ENCODE data around the gene IGHMBP2. TPM values are rescaled to one million over a fixed set of nuclear protein-coding genes. Genes with fewer than 3 reads are reported as not detected.

The IGHMBP2 gene
- total RNA-seq, 1 experiment from 2014 or later, result 19.3 TPM

- Histone ChIP-seq H3K9me3 (ENCODE audit: control insufficient read depth in 1 of 2, insufficient read depth in 1 of 2, low read depth in 1 of 2, low read length in 2 of 2) (no peaks in the 10 kb centered on the region), H3K4me3 (replicated peaks in 1 of 2; ENCODE audit: low read depth in 1 of 2, low read length in 2 of 2) (no peak overlapping the region), H3K9ac (ENCODE audit: low read length) (no peak overlapping the region), H3K27me3 (ENCODE audit: insufficient read depth, low read length) (no peaks in the 10 kb centered on the region), H3K4me2 (ENCODE audit: low read length) (no peak overlapping the region), H3K79me2 (ENCODE audit: insufficient read depth, low read length) (no peaks in the 10 kb centered on the region), H3K27ac (ENCODE audit: low read depth, low read length) (no peak overlapping the region), H4K20me1 (ENCODE audit: insufficient read depth) (no peaks in the 10 kb centered on the region), H3K4me1 (ENCODE audit: control insufficient read depth in 1 of 2, insufficient read depth in 2 of 2, low read length in 2 of 2) (no peaks in the 10 kb centered on the region), H2AFZ (ENCODE audit: low read depth, low read length, poor library complexity, severe bottlenecking) (no peak overlapping the region), H3K9me2 (ENCODE audit: insufficient read depth) (no peaks in the 10 kb centered on the region), H3K36me3 (ENCODE audit: control insufficient read depth in 1 of 2, insufficient read depth in 2 of 2, low read length in 2 of 2) (peaks cover 3 to 10% of the 10 kb centered on the region in 2 experiments; a peak in 1 of 4 replicates)
- ATAC-seq (no peak), DNase-seq (ENCODE audit: low read depth, low spot score) (no peak)
- ChIA-PET CTCF (no interaction called here), RAD21 (ENCODE audit: low non-redundant PET in 1 of 2, low total read pairs in 2 of 2, uncharacterized antibody in 2 of 2, unreplicated experiment in 2 of 2) (interaction anchor here in 1 of 2 experiments (0.7 kb wide), 1 partner anchor 8 kb away, joined by 3 read pairs; no protein-coding TSS in a partner anchor), POLR2A (no interaction called here)
- intact Hi-C loops (cut with micrococcal nuclease), result no loop called here
- no TSS peak for BruUV-seq (replicated peaks)
- no peak for TF ChIP-seq EZH2phosphoT487 (IDR thresholded peaks at IDR 0.05; ENCODE audit: borderline replicate concordance)
- no peak for TF ChIP-seq RAD21 (IDR thresholded peaks at IDR 0.05; ENCODE audit: low read depth)
- TF ChIP-seq ZBTB33 (IDR thresholded peaks at IDR 0.05; ENCODE audit: extremely low read depth, insufficient replicate concordance, low read length), result no peak
- TF ChIP-seq MAX (IDR thresholded peaks at IDR 0.05), result no peak
- no peak for TF ChIP-seq SIN3A (IDR thresholded peaks at IDR 0.05; ENCODE audit: low read depth)
- no peak for TF ChIP-seq SP1 (IDR thresholded peaks at IDR 0.05; ENCODE audit: low read depth)
- no peak for TF ChIP-seq ZNF274 (IDR thresholded peaks at IDR 0.05; ENCODE audit: low read depth, low read length)
- TF ChIP-seq ATF3 (IDR thresholded peaks at IDR 0.05), result no peak
- no peak for TF ChIP-seq EZH2 (IDR thresholded peaks at IDR 0.05)
- no peak for TF ChIP-seq EGR1 (IDR thresholded peaks at IDR 0.05; ENCODE audit: low read depth)
- TF ChIP-seq CTCF (IDR thresholded peaks at IDR 0.05 in 2 of 3, conservative IDR thresholded peaks at IDR 0.05 in 1 of 3; ENCODE audit: borderline replicate concordance in 1 of 3, insufficient read depth in 1 of 3, low read depth in 2 of 3, low read length in 2 of 3), result no peak
- TF ChIP-seq REST (IDR thresholded peaks at IDR 0.05; ENCODE audit: low read depth), result no peak
- no peak for TF ChIP-seq POLR2A (IDR thresholded peaks at IDR 0.05; ENCODE audit: borderline replicate concordance, extremely low read depth, insufficient read depth, insufficient read length)
- no peak for TF ChIP-seq POLR2AphosphoS5 (IDR thresholded peaks at IDR 0.05; ENCODE audit: low read depth, low read length)
- TF ChIP-seq FOSL1 (IDR thresholded peaks at IDR 0.05; ENCODE audit: low read depth), result no peak
- TF ChIP-seq CEBPB (IDR thresholded peaks at IDR 0.05; ENCODE audit: low read depth), result no peak
- TF ChIP-seq YY1 (IDR thresholded peaks at IDR 0.05; ENCODE audit: extremely low read depth, insufficient replicate concordance, low read depth, low read length), result no peak
- TF ChIP-seq TCF7L2 (IDR thresholded peaks at IDR 0.05; ENCODE audit: borderline replicate concordance, extremely low read depth, insufficient read depth, insufficient read length), result no peak
- no peak for TF ChIP-seq ZFX (IDR thresholded peaks at IDR 0.05)
Measured at GRCh38 chr11:68942095-68942620, 38.5 kb downstream of the IGHMBP2 start.

All from HCT116 (cell line).